Measurements from ENCODE around the gene HMGB3.
"Not testable (repeated sequence)": the region's sequence is repeated elsewhere in the genome, so short reads cannot be mapped to it uniquely, and the experiment has no call there.

HMGB3 gene

GRCh38 chrX:150955590-150955989 is 27.5 kb upstream of the HMGB3 start:
- no peak for DNase-seq
- intact Hi-C loops (cut with DNase I; ENCODE audit: low total_unique reads): no loop called here
- TF ChIP-seq CTCF (IDR thresholded peaks at IDR 0.05): no peak
- H3K4me1 ChIP-seq: no peaks in the 10 kb centered on the region
- H3K4me3 ChIP-seq: no peak overlapping the region
- H3K36me3 ChIP-seq: no peaks in the 10 kb centered on the region
- H3K27ac ChIP-seq: no peak overlapping the region
- H3K9me3 ChIP-seq: peaks cover 0 to 9% (median 8%) of the 10 kb centered on the region in 3 donors
- H3K27me3 ChIP-seq: no peaks in the 10 kb centered on the region

GRCh38 chrX:150958177-150958576 is 25.0 kb upstream of the HMGB3 start:
- no peak for TF ChIP-seq CTCF (IDR thresholded peaks at IDR 0.05)
- Histone ChIP-seq H3K27ac (no peak overlapping the region), H3K9me3 (peaks cover 0 to 9% (median 8%) of the 10 kb centered on the region in 3 donors), H3K27me3 (no peaks in the 10 kb centered on the region), H3K4me1 (no peaks in the 10 kb centered on the region), H3K4me3 (no peak overlapping the region), H3K36me3 (no peaks in the 10 kb centered on the region)
- no peak for DNase-seq
- intact Hi-C loops (cut with DNase I; ENCODE audit: low total_unique reads): no loop called here

DNA sequence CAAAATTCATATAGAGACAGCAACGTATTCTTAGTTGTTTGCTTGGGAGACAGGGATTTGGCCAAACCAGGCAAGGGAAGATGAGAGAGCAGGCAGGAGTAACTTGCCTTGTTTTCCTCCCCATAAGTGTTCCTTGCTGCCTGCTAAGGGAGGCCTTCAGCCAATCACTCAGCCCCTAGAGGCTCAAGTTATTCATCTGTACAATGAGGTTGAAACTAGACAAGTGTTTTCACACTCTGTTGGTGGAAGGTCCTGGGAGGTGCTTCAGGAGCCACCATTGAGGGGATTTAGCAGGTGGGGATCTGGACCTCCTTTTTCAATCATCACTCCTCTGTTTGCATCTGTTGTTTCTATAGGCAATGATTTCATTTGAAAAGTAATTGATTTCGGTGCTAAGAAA is 23.6 kb upstream of the HMGB3 start:
- Histone ChIP-seq H3K4me1 (no peaks in the 10 kb centered on the region), H3K36me3 (no peaks in the 10 kb centered on the region), H3K27ac (no peak overlapping the region), H3K4me3 (no peak overlapping the region), H3K27me3 (no peaks in the 10 kb centered on the region), H3K9me3 (peaks cover 0 to 9% (median 8%) of the 10 kb centered on the region in 3 donors)
- no peak for DNase-seq
- intact Hi-C loops (cut with DNase I; ENCODE audit: low total_unique reads): no loop called here
- no peak for TF ChIP-seq CTCF (IDR thresholded peaks at IDR 0.05)

DNA sequence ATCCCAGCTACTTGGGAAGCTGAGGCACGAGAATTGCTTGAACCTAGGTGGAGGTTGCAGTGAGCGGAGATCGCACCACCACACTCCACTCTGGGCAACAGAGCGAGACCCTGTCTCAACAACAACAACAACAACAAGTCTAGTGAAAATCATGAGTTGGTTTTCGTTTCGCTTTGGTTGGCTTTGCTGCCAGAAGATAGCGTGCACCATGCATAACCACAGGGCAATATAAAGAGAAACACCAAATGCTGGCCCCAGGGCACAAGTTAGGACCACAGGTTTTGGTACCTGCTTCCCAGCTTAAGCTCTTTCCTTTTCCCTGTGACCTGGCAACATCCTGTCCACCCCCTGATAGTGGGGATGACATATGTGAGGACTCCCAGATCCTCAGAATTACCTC is 21.5 kb upstream of the HMGB3 start:
- no peak for DNase-seq
- intact Hi-C loops (cut with DNase I; ENCODE audit: low total_unique reads): no loop called here
- Histone ChIP-seq H3K27ac (no peak overlapping the region), H3K36me3 (no peaks in the 10 kb centered on the region), H3K27me3 (no peaks in the 10 kb centered on the region), H3K9me3 (no peaks in the 10 kb centered on the region), H3K4me1 (no peaks in the 10 kb centered on the region), H3K4me3 (no peak overlapping the region)
- no peak for TF ChIP-seq CTCF (IDR thresholded peaks at IDR 0.05)

- intact Hi-C loops (cut with DNase I; ENCODE audit: low total_unique reads); DNase-seq; H3K27me3 ChIP-seq; H3K4me1 ChIP-seq; H3K27ac ChIP-seq; H3K4me3 ChIP-seq; H3K36me3 ChIP-seq; H3K9me3 ChIP-seq: not testable (repeated sequence)
Measured at GRCh38 chrX:150964416-150964815, 18.7 kb upstream of the HMGB3 start.

- no peaks in the 10 kb centered on the region for H3K27me3 ChIP-seq
- H3K9me3 ChIP-seq: no peaks in the 10 kb centered on the region
- intact Hi-C loops (cut with DNase I; ENCODE audit: low total_unique reads): no loop called here
- no peak overlapping the region for H3K27ac ChIP-seq
- H3K36me3 ChIP-seq: no peaks in the 10 kb centered on the region
- no peaks in the 10 kb centered on the region for H3K4me1 ChIP-seq
- no peak for DNase-seq
- TF ChIP-seq CTCF (IDR thresholded peaks at IDR 0.05): no peak
- no peak overlapping the region for H3K4me3 ChIP-seq
Measured at GRCh38 chrX:150966235-150966634, 16.9 kb upstream of the HMGB3 start.

All from tibial artery (tissue), 4 donors.